Activated CD4-positive, CD25-positive, alpha-beta regulatory T cell treated with anti-CD3 and anti-CD28 coated beads, Interleukin-2, amount 50 U/mL, for 16 hours (primary cell): ENCODE data around the gene ASPHD1.
"Not testable (repeated sequence)": the region's sequence is repeated elsewhere in the genome, so short reads cannot be mapped to it uniquely, and the experiment has no call there.

Experiments used
- DNase-seq: peaks from one replicate; pipeline ENCODE4 v3.0.0-alpha.2; 2020; ENCODE audit warnings: low read depth, low spot score

The ASPHD1 gene

GRCh38 chr16:29877266-29877961, 22.9 kb upstream of the ASPHD1 start:
- DNase-seq: no peak

DNA sequence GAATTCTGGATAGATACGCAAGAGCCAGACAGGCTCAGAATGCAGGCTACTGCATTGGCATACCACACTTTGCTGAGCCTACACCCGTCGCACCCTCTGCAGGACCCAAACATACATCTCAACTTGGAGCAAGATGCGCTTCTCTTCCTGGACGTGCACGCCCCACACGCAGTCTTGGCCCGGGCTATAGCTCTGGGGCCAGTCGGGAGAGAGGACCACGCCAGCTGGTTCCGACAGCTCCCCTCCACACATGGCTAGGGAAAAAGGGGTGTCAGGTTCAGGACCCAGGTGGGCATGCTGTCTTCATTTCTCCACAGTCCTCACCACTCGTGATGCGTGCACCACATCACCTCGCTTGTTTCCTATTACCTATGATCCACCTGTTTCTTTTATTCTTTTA, 22.1 kb upstream of the ASPHD1 start:
- no peak for DNase-seq

- DNase-seq: no peak
These were observed 19.2 kb upstream of the ASPHD1 start for GRCh38 chr16:29881050-29881449.

GRCh38 chr16:29883987-29884386, 16.3 kb upstream of the ASPHD1 start:
- no peak for DNase-seq

DNA sequence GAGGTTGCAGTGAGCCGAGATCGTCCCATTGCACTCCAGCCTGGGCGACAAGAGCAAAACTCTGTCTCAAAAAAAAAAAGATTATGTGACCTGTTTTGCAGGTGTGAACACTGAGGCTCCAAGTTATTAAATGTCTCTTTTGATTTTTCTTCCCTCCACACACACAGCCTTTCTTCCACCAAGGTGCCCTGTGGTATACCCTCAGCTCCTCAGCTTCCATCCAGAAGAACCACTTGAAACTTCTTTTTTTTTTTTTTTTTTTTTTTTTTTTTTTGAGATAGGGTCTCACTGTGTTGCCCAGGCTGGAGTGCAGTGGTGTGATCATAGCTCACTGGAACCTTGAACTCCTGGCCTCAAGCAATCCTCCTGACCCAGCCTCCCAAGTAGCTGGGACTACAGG, 10.9 kb upstream of the ASPHD1 start:
- DNase-seq: not testable (repeated sequence)

DNA sequence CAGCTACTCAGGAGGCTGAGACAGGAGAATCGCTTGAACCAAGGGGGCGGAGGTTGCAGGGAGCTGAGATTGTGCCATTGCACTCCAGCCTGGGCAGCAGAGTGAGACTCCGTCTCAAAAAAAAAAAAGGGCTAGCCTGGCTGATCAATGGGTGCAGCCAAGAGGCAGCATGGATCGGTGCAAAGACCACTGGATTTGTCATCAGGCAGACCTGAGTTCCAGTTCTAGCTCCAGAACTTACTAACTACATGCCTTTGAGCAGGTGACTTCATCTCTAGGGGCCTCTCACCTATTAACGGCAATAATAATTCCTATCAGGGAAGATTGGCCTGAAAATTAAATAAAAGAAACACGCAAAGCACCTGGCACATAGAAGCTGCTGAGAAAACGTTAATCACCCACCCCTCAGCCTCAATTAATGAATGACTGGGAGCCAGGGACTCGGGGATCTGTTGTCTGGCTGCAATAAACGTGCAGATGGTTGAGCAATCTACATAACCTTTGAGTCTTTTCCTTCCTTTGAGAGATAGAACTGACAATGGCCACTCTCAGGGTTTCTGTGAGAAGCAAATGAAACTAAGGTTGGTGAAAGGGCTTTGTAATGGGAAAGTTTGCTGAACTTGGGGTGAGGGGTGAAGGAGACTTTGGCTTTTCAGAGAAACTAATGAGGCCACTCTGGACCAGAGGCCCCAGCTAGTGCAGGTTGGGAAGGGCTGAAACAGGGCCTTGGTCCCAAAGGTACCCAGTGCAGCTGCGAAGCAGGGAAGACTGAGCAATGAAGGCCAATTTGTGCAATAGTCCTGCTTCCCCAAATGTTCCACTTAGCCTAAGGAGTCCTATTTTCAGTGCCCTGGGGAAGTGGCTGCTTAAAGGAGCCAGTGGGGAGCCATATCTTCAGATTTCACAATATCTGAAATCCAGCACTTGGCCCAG, 8.5 kb upstream of the ASPHD1 start:
- DNase-seq: no peak

- DNase-seq: no peak
These were observed 7.9 kb upstream of the ASPHD1 start for GRCh38 chr16:29892458-29892813.

DNA sequence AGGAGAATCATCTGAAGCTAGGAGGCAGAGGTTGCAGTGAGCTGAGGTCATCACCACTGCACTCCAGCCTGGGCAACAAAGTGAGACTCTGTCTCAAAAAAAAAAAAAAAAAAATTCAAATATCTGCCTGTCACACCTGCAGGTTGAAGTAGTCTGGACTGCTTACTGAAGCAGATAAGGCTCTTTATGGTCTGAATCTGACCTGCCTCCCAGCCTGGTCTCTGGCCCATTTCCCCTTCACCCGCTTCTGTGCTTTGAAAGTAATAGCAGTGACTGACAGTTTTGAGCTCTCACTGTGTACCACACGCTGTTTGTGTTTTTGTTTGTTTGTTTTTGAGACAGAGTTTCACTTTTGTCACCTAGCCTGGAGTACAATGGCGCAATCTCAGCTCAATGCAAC, 6.7 kb upstream of the ASPHD1 start:
- no peak for DNase-seq

- no peak for DNase-seq
These were observed 5.9 kb upstream of the ASPHD1 start for GRCh38 chr16:29894352-29894751.

DNA sequence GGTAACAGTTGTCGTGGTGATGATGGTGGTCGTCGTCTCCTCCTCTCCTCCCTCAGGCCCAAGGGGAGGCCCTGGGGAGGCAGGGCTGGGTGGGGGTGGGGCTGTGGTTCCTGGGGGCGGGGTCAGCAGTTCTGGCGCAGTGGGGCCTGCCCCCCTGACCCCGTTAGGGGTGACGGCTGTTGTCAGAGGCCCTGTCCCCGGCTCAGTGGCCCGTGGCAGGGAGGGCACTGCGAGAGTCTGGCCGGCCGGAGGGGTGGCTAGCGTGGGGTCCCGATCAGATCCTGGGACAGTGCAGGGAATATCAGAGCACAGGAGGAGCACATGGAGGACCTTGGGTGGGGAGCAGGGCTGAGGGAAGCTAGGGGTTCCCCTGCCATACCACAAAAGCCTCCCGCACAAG, 3.4 kb upstream of the ASPHD1 start:
- no peak for DNase-seq

DNA sequence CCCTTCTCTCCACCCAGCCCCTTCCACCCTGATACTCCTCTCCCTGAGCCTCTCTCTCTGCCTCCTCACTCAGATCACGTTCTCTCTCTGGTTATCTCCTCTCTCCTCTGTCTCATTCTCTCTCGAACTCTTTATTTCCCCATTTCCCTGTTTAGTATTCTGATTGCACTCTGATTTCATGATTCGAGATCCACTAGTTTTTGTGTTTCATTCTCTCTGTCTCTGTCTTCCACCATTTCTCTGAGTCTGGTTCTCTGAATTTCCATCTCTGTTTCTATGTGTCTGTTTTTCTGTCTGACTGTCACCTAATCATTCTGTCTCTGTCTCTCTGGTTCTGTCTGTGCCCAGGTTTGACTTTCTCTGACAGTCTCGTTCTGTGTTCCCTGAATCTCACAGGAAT, 3.0 kb upstream of the ASPHD1 start:
- no peak for DNase-seq

GRCh38 chr16:29898135-29898803, 2.0 kb upstream of the ASPHD1 start:
- no peak for DNase-seq

DNA sequence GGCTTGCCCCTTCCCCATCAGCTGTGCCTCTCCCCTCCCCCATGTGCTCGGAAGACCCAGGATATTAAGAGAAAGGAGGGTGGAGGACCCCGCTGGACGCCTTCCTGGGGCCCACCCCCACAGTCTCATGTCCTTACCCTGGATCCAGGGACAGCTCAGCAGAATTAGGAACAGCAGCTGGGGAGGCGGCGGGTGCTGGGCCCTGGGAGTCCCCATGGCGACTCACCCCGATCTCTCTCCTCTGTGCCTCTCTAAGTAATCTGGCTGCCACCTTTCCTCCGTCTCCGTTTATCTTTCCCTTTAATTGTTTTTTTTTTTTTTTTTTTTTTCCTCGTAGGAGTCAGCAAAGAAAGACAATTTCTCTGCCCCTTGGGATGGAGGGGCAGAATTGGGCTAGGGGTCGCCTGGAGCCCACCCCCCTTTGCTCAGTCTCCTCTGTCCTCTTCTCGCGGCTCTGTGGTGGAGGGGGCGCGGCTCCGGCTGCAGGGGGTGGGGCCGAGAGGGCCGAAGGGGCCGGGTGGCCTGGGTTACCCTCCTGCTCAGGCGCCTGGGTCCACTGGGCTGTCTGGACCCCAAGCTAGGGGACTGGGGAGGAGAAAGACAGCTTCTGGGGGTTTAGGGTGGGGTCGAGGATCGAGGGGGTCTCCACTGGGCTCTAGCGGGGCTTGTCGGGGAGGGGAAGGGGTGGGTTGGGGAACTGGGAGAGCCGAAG, 1.3 kb upstream of the ASPHD1 start:
- no peak for DNase-seq

- DNase-seq: peak; percentile 38
These were observed 679 bp upstream of the ASPHD1 start, which contains the start of gene SEZ6L2 for GRCh38 chr16:29899516-29900101. SEZ6L2 (minus strand) TSS chr16:29899550; CDS start chr16:29899019, 531 bp downstream.

- DNase-seq: no peak
These were observed 759 bp downstream of the ASPHD1 start for GRCh38 chr16:29900888-29901606.

DNA sequence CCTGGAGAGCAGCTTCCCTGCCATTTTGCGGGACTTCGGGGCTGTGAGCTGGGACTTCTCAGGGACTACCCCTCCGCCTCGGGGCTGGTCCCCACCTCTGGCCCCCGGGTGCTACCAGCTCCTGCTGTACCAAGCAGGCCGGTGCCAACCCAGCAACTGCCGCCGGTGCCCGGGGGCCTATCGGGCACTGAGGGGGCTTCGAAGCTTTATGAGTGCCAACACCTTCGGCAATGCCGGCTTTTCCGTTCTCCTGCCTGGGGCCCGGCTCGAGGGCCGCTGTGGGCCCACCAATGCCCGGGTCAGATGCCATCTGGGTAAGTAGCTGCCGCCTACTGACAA, 1.3 kb downstream of the ASPHD1 start:
- DNase-seq: no peak

DNA sequence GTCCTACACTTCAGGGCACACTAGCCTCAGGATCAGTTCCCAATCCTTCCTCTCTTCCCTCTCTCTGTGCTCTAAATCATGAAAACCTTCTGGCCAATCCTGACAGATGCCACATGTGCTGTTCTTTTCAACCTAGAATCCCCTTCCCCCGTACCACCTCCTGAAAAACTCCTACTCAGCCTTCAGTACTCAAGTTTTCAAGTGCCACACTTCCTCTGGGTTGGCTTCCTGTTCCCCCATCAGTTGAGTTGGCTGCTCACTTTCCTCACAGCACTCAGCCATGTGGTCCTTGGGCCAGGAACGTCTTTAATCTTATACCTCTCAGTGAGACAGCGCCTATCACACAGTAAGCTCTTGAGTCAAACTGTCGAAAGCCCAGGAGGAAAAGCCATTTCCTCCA, 3.3 kb downstream of the ASPHD1 start:
- DNase-seq: no peak

GRCh38 chr16:29904947-29905346, 4.7 kb downstream of the ASPHD1 start:
- no peak for DNase-seq

GRCh38 chr16:29905668-29906067, 5.4 kb downstream of the ASPHD1 start:
- no peak for DNase-seq

- no peak for DNase-seq
These were observed 6.4 kb downstream of the ASPHD1 start for GRCh38 chr16:29906520-29907244.
